HG03045 (cell line): ENCODE data around the gene SLC13A5.
"Not testable (repeated sequence)": the region's sequence is repeated elsewhere in the genome, so short reads cannot be mapped to it uniquely, and the experiment has no call there.

Experiments
- ATAC-seq: cut with Tn5 transposase; IDR thresholded peaks from one replicate; pipeline ENCODE4 v1.9.1; 2021; ENCODE audit warnings: mild to moderate bottlenecking, moderate library complexity; ENCODE audit not compliant: unreplicated experiment

SLC13A5 gene

DNA sequence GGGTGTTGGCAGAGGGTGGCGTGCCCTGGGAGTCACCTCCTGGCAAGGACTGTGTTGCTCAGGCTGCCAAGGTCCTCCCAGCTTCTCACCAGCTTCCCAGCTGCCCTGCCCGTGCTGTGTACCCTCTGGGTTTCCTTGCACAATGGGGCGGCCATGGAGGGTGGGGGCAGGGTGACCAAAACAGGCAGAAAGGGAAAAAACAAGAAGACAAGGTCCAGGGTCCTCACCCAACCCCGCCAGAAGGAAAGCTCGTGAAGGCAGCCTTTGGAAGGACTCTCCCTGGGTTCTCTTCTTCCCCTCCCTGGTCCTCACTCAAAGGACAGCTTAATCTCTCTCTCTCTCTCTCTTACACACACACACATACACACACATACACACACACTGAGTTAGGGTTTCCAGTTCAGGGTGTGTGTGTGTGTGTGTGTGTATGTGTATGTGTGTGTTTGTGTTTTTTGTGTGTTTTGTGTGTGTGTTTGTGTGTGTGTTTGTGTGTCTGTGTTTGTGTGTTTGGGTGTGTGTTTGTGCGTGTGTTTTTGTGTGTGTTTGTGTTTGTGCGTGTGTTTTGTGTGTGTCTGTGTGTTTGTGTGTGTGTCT, 2.0 kb downstream of the SLC13A5 start:
- ATAC-seq, result no peak

DNA sequence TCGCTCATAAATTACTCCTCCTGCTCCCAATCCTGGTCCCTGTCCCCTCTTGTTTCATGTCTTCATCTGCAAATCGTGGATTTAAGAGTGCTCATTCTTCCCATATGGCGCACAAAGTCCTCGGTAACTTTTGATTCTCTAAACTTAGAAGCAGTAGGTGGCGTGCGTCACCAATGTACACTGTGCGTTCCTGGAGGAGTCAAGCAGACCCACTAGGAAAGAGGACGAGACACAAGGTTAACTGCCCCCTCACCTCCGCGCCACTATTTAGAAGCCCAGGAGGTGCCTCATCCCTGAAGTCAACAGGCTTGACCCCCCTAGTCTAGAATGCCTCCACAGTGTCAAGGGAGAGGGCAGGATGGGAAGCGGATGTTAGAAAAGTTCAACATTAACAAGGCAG, 2.9 kb downstream of the SLC13A5 start:
- no peak for ATAC-seq

DNA sequence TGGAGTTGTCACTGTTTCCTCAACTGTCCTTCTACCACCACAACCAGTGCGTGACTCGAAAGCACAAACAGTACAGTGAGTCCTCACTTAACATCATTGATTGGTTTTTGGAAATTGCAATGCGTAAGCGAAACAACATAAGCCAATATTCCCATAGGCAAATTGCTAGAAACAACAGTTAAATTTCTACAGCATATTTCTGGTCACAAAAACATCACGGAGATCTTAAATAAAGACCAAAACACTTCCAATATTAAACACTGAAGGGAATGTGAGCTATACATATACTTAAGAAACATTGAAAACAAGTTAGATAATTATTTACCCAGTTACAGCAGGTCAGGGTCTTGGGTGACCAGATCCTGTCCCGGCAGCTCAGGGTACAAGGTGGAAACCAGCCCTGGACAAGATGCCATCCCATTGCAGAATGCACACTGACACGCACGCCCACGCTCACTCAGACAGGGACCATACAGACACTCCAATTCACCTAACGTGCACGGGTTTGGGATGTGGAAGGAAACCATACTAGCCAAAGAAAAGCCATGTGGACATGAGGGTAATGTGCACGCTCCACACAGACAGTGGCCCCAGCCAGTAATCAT, 4.7 kb downstream of the SLC13A5 start:
- ATAC-seq, result no peak

DNA sequence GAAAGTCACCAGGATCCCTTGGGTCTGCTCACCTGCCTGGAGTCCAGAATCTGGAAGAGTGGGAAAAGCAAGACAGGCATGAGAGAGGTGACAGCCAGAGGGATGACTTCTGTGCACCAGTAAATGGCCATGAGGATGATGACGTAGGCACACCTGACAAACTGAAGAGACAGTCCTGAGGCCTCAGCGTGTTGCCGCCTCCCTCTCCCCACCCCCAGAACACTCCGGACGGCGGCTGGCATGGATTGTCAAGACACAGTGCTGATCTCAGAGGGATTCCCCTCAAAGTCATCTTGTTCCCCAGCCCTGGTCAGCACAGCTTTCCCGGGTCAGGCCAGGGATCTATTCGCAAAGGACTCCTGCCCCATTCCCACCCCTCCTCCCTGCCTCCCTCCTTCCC, 6.2 kb downstream of the SLC13A5 start:
- no peak for ATAC-seq

DNA sequence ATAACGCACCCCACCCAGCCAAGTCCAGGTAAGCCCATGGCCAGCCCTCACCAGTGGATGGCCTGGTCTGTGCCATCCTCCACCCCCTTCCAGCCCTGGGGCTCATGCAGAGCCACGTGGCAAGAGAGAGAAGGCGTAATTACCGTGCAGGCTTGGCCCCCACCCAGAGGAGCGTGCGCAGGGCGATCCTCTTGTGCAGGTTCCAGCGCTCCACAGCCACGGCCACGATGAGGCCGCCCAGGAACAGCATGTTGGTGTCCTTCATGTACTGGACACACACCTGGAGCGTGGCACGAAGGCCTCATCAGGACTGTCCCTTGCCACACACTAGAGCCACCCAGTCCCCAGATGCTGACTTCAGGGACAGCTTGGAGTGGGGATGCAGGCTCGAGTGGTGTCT, 6.7 kb downstream of the SLC13A5 start:
- ATAC-seq, result no peak

DNA sequence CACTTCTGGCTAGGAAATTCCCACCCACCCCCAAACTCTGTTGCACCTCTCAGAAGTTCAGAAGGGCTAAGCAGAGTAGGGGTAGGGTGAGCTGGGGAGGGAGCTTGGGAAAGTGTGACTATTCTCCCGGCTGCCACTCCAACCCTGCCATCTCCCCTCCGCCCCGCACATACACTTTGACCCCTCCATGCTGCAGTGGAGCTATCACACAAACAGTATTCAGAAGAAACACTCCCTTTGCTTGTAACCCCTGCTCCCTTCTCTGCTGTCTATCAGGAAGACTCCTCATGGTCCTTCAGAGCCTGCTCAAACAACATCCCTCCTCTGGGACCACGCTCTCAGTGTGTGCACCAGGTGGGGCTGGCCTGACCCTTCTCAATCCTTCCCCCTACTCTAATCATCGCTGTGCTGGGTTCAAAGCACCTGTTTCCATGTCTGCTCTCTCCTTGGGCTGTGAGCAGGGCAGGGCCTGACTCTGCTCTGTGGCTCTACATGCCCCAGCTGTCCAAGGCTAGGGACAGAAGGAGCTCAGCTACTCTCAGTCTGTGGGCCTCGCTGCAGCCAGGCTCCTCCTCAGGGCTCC, 8.6 kb downstream of the SLC13A5 start:
- ATAC-seq, result no peak

DNA sequence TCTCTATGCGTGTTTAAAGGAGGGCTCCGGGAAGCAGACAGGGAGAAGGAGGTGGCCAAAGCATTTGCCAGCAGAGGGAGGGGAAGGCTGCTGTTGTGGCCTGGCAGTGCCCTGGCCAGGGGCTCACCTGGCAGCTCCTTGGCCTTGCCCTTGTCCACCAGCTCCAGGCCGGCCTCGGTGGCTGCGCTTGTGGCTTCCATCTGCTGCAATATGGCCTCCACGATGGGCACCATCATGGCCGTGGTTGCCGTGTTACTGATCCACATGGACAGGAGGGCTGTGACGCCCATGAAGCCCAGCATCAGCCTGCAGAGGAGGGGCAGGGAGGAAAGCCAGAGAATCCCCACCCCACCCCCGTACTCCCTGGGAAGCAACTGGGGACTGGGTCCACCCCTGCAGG, 9.4 kb downstream of the SLC13A5 start:
- ATAC-seq, result no peak

DNA sequence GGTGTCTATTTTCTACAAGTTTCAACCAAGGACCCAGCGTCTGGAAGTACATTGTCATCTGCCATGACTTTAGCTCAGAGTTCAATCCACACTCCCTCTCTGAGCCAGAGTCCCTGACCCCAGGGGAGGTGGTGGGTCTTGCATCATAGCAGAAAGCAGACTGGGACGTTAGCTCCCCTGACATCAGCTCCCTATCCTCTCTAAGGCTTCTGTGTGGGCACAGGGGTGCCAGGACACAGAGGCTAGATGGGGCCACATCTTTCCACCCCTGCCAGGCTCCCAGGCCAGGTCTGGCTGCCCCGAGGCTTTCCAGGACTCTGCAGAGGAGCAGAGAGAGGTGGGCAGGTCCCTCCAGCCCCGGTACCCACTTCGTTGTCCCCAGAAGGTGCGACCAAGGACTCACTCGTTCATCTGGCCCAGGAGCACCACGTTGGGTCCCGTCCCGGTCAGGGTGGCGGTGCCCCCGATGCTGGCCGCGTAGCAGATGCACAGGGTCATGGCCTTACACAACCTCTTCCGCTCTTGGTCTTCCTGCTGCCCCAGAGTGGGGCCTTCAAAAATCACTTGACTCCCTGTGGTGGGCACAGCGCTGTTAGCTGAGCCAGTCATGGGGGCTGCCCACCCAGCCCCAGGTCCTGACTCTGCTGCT, 10.5 kb downstream of the SLC13A5 start:
- ATAC-seq, result no peak

DNA sequence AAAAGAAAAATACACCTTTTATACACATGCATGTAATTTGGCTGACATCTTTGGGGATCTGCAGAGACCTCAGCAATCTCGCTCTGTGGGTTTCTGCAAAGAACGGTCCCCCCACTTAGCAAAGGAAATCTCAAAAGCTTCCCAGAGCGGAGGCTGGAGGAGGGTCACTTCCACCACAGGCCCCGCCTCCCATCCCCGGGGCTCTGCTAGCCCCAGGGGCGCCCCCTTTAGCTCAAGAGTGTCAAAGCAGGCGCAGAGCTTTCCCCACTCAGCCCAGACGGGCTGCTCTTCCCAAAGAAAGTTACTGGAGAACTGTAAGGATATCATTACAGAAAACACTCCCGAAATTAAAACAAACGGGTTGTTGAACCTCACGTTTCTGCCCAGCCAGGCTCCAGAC, 11.4 kb downstream of the SLC13A5 start:
- ATAC-seq, result no peak

DNA sequence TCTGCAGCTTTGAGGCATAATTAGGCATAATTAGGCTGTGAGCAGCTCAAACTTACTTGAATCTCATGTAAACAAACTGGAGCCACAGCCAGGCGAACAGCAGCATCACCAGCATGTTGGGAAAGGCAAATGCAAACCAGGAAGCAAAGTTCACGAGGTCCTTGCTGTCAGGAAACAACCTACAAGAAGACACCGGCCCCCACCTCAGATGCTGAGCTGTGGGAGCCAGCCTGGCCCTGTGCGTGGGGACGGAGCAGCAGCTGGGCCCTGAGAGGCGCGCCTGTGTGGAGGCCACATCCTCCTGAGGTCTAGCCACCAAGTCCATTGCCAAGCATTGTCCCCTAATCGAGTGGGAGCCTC, 12.2 kb downstream of the SLC13A5 start:
- no peak for ATAC-seq

DNA sequence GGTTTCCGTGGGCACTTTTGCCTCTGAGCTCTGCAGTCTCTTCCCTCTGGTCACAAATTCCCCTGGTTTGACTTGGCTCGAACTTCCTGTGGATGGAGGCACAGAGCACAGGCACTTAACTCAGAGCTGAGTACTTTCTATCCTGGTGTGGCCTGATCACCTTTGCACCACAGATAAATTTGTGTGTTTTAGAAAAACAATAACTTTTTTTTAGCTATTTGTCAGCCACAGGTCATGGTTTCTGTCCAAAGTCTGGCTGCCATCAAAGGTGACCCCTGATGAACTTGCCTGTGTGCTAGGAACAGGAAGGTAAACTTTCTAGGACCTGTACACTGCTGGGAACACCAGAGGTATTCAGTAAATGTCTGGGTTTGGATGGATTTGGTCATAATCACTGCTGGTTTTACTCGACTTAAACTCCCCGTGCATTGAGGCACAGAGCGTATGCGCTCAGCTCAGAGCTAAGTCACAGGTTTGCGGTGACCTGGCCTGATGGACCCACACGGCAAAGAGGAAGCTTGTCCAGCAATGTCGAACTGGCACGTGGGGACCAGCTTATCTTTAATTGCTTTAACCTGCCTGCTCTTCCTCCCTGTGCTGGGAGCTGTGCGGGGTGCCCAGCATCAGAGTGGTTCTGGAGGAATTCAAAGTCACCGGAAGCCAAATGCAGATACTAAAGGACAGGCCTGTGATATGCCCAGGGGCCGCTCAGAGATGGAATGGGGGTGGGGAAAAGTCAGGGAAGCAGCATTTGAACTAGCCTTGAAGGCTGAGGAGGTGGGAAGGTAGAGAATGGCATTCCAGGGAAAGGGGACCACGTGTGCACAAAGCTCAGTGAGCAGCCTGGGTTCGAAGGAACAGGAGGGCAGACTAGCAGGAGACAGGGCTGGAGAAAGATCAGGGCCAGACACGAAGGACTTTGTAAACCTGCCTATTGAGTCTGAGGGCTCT, 12.9 kb downstream of the SLC13A5 start:
- ATAC-seq, result no peak

DNA sequence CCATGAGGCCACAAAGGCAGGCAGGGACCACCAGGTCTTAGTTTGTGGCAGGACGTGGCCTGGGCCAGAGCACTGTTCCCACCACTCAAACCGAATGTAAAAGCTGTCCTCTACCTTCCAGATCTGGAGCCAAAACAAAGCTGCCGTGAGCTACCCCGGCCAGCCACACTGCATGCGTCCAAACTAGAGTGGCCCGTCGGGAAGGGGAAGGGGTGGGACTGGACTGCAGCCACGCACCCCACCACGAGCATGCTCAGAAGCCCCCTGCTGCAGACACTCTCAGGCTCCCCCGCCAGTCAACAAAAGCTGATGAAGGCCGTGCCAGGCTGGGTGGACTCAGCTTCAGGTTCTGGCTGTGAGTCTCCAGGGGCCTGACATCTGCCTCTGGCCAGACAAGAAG, 15.2 kb downstream of the SLC13A5 start:
- ATAC-seq, result no peak

DNA sequence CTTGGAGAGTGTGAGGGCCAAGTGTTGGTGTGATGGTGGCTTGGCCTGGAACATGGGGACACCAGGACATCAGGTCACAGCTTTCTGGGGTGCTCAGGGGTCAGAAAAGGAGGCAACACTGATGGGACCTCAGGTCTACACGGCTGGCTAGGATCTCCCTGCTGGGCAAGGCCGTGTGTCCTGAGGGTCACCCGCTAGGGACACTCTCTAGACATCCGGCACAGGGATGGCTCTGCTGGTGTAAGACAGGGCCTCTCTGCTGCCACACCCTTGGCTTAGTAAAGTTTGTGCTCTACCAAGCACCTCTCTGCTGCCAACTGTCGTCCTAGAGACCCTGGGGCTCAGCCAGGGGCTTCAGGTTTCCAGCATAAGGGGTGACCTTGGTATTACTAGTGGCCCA, 16.3 kb downstream of the SLC13A5 start:
- no peak for ATAC-seq

DNA sequence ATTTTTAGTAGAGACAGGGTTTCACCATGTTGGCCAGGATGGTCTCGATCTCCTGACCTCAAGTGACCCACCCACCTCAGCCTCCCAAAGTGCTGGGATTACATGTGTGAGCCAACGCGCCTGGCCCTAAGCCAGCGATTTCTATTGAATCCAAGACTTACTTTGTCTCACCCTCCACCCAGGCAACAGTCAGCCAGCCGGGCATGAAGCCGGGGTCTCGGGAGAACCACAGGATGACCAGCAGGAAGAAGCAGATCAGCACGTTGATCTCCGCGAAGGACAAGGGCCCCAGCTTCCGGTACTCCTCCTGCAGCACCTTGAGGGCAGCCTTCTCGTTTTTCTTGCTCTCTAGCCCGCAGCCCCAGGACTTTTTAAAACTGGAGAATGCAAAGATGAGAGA, 17.6 kb downstream of the SLC13A5 start:
- no peak for ATAC-seq

DNA sequence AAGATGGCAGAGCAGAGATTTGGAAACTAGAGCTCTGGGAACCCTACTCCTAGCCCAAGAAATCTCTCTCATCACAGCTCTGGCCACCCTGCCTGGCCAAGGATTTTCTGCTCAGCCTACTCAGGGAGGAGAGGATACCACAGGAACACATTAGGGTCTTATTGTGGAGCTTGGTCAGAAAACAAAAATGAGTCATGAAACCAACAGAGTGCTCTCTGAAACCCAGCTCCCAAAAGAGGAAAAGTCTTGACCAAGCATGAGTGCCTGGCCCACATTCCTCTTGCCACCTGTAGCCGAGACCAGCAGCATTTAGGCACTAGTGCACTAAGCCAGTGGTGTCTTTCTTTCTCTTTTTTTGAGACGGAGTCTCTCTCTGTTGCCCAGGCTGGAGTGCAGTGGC, 18.1 kb downstream of the SLC13A5 start:
- ATAC-seq, result no peak

DNA sequence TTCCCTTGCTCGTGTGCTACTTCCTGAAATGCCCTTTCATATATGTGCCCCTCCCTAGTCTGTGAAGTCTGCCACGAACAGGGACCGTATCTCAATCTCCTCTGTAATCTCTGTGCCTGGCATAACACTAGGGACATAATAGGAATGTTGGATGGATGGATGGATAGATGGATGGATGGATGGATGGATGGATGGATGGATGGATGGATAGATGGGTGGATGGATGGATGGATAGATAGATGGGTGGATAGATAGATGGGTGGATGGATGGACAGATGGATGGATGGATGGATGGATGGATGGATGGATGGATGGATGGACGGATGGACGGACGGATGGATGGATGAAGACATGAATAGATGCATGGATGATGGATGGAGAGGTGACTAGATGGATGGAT, 21.2 kb downstream of the SLC13A5 start:
- not testable (repeated sequence) for ATAC-seq

DNA sequence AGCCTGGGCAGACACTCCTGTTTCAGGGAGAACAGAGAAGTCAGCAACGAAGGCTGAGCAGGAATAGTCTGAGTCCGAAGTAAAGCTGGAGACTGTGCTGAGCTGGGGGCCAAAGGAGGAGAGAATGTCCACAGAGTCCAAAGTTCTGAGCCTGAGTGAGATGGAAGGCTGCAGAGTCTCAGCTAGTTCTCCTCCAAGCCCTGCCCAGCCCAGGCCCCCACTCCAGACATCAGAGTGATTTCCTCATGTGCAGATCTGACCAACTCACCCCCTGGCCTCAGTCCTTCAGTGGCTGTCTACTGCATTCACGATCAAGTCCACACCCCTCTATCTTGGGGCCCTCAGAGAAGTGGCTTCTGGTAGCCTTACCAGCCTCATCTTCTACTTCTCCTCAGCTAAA, 21.6 kb downstream of the SLC13A5 start:
- ATAC-seq, result no peak

DNA sequence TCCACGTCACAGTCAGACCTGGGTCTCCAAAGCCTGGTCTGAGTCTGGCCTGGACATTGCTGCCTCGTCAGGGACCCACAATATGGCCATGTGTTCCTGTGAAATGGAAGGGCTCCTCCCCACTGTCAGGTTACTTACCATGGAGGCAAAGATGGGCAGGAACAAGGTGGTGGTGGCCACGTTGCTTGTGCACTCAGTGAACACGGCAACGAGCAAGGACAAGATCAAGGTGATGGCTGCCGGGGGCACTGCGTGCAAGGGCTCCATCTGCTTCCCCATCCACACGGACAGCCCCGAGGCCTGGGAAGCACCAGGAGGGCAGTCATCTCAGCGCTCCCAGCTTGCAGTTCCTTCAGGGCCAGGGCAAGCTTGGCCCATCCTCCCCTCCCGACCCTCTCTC, 22.5 kb downstream of the SLC13A5 start:
- no peak for ATAC-seq

DNA sequence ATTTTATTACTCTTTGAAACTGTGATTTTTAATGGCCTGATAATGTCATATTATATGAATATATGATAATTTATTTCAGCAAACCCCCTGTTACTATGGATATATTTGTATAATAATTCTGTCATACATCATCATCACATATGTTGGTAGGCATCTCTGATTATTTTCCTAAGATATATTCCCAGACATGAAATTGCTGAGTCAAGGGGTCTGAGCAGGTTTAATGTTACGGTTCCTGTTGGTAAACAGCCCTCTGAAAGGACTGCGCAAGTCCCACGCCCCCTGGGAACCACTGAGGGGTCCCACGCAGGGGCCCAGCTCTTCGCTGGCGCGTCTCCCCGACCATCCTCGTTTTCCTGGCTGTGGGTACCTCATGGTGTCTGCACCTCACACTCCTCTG, 24.2 kb downstream of the SLC13A5 start:
- no peak for ATAC-seq

DNA sequence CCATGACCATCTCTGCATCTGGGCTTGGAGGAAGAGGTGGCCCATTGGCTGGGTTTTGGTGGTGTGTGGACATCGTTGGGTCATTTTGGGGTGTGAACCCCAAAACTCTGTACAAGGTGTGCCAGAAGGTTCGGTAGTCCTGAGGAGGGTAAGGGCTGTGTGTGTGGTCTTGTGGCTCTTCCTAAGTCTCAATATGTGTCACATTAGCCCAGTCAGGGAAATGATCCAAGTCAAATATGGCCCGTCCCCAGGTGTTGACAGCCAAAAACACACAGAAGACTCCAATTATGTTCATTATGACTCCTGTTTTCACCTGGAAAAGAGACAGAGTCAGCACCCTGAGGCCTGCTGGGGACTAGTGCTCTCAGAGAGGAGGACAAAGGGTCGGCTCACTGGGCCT, 27.1 kb downstream of the SLC13A5 start:
- ATAC-seq, result no peak
